SH-SY5Y (cell line): ENCODE data around the gene GPR31.

Source experiments
- GATA2 ChIP-seq: IDR thresholded peaks from 2 replicates; pipeline ENCODE4 v1.6.1; 2011; ENCODE audit warnings: mild to moderate bottlenecking, low read depth, low read length
- GATA3 ChIP-seq: IDR thresholded peaks from 2 replicates; pipeline ENCODE4 v1.6.1; 2011; ENCODE audit warnings: low read depth, mild to moderate bottlenecking, low read length, moderate library complexity

DNA sequence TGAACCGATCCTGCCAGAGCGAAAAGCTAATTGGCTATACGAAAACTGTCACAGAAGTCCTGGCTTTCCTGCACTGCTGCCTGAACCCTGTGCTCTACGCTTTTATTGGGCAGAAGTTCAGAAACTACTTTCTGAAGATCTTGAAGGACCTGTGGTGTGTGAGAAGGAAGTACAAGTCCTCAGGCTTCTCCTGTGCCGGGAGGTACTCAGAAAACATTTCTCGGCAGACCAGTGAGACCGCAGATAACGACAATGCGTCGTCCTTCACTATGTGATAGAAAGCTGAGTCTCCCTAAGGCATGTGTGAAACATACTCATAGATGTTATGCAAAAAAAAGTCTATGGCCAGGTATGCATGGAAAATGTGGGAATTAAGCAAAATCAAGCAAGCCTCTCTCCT is 20.7 kb downstream of the GPR31 start:
- TF ChIP-seq GATA2 (no peak), GATA3 (no peak)
